ENCODE measurements around the gene APEX2. TPM values are rescaled to one million over a fixed set of nuclear protein-coding genes. Genes with fewer than 3 reads are reported as not detected.
"Not testable (repeated sequence)": the region's sequence is repeated elsewhere in the genome, so short reads cannot be mapped to it uniquely, and the experiment has no call there.

APEX2 gene, protein sequence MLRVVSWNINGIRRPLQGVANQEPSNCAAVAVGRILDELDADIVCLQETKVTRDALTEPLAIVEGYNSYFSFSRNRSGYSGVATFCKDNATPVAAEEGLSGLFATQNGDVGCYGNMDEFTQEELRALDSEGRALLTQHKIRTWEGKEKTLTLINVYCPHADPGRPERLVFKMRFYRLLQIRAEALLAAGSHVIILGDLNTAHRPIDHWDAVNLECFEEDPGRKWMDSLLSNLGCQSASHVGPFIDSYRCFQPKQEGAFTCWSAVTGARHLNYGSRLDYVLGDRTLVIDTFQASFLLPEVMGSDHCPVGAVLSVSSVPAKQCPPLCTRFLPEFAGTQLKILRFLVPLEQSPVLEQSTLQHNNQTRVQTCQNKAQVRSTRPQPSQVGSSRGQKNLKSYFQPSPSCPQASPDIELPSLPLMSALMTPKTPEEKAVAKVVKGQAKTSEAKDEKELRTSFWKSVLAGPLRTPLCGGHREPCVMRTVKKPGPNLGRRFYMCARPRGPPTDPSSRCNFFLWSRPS
- total RNA-seq: 28.2 and 34.9 TPM in 2 replicates

GRCh38 chrX:54999717-55000598, at the start of gene APEX2:
Gene APEX2, plus strand, starts transcription at chrX:55000363. Its CDS starts 60 bp downstream, at chrX:55000423.
- intact Hi-C loops (cut with micrococcal nuclease): loop anchor here (1.0 to 5.0 kb wide), 6 partner anchors 57 to 1918 kb away; partner anchors contain the start of genes PHF8, TRO and TSPYL2

DNA sequence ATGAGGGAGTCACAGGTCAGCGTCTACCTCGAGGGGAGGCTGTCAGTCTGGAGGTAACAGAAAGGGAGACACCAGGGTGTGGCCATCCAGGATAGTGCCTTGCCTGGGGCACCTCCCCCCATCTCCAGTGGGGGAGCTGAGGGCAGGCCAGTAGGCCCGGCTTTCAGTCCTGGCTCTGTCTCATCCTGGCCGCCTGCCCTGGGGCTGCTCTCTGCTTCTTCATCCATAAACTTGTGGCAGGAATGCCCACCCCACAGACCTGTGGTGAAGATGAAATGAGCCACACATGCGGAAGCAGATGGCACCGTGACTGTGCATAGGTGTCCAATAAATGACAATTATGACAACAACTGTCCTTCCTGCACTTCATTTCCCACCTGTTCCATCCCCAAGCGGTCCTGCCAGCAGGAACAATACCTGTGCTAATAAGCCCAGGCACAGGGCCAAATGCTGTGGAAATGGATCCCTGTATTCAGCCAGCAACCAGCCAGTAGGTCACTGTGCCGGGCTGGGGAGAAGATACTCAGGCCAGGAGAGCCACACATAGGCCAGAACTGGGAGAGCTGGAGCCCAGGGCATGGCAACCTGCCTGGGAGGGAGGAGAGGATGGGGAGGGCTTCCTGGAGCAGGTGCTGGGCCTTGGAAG, 49.3 kb upstream of the APEX2 start:
- intact Hi-C loops (cut with micrococcal nuclease): no loop called here

- intact Hi-C loops (cut with micrococcal nuclease): no loop called here
Measured at GRCh38 chrX:54961750-54962149, 38.4 kb upstream of the APEX2 start.

DNA sequence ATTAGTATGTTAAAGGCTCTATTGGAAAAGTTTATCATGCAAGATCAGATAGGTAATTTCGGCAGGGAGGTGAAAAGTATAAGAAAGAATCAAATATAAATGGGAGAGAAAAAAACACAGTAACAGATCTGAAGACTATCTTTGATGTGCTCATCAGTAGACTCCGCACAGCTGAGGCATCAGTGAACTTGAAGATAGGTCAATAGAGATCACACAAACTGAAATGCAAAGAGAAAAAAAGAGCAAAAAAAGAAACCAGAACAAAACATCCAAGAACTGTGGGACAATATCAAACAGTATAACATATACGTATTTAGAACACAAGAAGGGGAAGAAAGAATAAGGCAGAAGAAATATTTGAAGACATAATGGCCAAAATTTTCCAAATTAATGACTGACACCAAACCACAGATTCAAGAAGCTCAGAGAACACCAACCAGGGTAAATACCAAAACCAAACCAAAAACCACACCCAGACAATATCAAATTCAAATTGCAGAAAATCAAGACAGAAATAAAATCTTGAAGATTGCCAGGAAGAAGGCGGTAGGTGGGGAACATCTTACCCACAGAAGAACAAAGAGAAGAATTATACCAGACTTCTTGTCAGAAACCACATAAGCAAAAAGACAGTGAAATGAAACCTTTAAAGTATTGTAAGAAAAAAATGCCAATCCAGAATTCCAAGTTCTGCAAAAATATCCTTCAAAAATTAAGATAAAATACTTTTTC, 35.2 kb upstream of the APEX2 start:
- intact Hi-C loops (cut with micrococcal nuclease): no loop called here

- intact Hi-C loops (cut with micrococcal nuclease): no loop called here
Measured at GRCh38 chrX:54977387-54977786, 22.8 kb upstream of the APEX2 start.

DNA sequence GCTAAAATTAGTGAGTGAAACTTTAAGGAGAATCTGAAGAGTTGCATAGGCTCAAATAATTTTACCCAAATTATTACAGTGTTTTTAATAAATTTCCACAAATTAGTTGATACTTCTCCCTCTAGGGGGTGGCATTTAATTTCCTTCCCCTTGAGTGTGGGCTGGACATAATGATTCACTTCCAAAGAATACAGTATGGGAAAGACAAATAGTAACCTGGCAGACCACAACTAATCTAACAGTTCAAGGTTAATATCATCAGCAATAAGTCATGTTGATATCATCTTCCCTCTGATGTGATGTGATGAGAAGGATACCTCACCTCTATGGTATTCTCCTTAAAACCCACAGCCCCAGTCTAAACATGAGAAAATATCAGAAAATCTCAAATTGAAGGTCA, 21.7 kb upstream of the APEX2 start:
- intact Hi-C loops (cut with micrococcal nuclease): no loop called here

GRCh38 chrX:54979432-54979831, 20.7 kb upstream of the APEX2 start:
- intact Hi-C loops (cut with micrococcal nuclease): no loop called here

GRCh38 chrX:54980334-54980733, 19.8 kb upstream of the APEX2 start:
- intact Hi-C loops (cut with micrococcal nuclease): no loop called here

- intact Hi-C loops (cut with micrococcal nuclease): not testable (repeated sequence)
Measured at GRCh38 chrX:54983306-54983705, 16.9 kb upstream of the APEX2 start.

GRCh38 chrX:54991706-54992105, 8.5 kb upstream of the APEX2 start:
- intact Hi-C loops (cut with micrococcal nuclease): no loop called here

DNA sequence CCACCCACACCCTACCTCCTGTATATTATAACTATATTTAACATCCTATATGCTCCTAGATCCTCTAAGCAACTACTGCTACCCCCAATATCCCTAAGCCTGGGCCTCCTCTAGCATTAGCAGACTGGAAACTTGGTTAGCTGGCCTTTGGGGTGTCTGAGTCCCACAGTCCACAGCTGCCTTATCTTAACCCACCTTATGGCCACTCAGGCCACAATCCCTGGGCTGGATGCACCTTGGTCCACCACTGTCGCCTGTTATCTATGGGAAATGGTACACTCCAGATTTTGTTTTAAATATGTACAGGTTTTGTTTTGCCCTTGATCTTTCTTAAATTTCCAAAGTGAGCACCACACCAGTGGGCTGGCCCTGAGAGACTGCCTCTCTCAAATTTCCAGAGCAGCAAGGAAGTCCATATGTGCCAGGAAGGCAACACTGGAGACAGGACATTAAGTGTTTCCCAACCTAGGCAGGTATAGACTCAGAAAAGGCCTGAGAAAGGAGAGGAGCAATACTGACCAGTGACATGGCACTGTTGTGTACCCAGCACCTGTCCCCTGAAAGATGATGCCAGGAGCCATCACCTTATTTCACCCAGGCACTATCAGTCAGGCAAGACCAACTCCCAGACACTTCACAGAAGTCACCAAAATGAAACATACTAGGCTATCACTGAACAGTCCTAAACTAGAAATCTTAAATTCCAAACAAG, 7.1 kb upstream of the APEX2 start:
- intact Hi-C loops (cut with micrococcal nuclease): no loop called here

DNA sequence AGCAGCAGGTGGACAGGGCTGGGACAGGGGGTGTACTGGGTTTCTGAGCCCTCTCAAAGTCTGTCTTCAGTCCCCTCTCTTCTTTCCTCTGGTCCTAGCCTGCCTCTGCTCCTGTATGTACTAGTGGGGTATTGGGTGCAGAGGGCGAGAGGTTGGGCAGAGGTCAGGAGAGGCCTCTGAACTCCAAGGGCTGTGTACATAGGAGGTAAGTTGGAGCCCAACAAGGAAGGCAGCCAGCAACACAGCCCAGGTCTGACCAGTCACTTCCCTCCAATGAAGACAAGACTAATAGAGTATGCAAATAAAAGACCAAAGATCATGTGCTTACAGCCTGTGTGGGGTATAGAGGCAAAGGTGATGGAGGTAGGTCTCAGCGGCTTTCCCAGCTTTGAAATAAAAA, 6.1 kb upstream of the APEX2 start, which contains the start of gene PFKFB1:
Gene PFKFB1 (minus strand): TSS at position 90 of the 400 bp plus-strand sequence. CDS start 181 bp downstream, outside the sequence.
- intact Hi-C loops (cut with micrococcal nuclease): no loop called here

GRCh38 chrX:54994668-54995351, 5.4 kb upstream of the APEX2 start:
- intact Hi-C loops (cut with micrococcal nuclease): no loop called here

DNA sequence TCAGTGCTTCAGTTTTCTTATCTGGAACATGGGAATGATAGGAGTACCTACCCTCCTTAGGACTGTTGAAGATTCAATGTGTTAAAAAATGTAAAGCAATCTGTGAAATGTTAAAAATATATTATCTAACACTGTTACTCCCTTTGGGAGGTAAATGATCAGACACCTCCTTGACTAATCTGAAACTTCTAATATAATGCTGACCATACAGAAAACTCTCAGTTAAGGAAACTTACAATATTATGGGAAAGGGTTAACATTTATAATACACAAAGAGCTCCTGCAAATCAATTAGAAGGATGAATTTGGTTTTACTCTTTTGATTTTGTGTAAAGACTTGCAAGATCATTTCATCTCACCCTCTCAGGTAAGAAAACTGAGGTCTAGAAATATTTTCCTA, 4.5 kb upstream of the APEX2 start:
- intact Hi-C loops (cut with micrococcal nuclease): no loop called here

GRCh38 chrX:55004231-55004630, 4.1 kb downstream of the APEX2 start:
- intact Hi-C loops (cut with micrococcal nuclease): loop anchor here (5.0 kb wide), 2 partner anchors 53 to 1922 kb away; partner anchors contain the start of gene TSPYL2

DNA sequence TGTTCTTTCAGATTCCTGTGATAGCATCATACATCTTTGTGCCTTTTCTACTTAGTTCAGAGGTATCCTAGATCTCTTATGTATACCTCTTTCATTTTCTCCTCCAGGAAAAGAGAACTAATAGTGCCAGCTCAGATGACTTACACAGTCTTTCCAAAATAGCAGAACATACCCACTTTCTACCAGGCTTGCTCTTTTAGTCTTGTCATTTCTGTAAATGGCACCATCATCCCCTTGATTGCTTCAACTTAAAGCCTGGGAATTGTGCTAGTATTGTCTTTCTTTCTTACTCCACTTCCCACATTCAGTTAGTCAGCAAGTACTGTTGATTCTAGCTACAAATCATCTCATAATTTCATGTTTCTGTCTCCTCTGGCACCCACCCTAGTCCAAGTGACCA, 5.1 kb downstream of the APEX2 start:
- intact Hi-C loops (cut with micrococcal nuclease): no loop called here

- intact Hi-C loops (cut with micrococcal nuclease): no loop called here
Measured at GRCh38 chrX:55006827-55007621, 6.9 kb downstream of the APEX2 start.

DNA sequence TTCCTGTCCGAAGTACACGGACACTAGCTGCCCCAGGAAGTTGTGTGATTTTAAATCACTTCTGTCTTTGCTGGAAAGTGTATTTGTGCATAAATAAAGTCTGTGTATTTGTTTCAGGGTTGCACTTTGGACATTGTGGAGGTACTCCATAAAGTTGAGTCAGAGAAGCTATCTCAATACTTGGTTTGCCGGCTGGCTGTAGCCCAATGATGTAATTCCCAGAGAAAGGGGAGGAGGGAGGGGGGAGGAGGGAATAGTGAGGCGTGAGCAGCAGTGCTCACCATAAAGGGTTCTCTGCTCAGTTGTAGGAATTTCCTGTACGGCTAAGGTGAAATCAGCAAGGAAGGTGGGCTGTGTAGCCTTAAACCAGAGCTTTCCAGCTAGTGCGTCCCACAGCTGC, 7.5 kb downstream of the APEX2 start:
- intact Hi-C loops (cut with micrococcal nuclease): no loop called here
